ENCODE data around the gene DNAJC25.
"Not testable (repeated sequence)": the region's sequence is repeated elsewhere in the genome, so short reads cannot be mapped to it uniquely, and the experiment has no call there.

The DNAJC25 gene

DNA sequence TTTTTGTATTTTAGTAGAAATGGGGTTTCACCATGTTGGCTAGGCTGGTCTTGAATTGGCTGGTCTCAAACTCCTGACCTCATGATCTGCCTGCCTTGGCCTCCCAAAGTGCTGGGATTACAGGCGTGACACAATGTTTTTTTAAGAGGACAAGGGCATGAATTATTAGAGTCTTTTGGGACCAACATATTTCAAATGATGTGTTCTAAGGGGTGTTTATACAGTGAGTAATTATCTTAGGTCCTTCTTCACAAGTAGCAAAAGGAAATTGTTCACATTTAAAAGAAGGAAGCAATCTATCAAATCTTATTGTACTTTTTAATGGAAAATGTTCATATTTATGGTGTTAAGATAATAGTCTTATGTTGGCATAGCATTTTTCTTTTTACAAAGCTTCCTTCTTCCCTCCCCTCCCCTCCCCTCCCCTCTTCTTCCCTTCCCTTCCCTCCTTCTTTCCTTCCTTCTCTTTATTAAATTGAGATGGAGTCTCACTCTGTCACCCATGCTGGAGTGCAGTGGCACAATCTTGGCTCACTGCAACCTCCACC is 37.0 kb downstream of the DNAJC25 start:
- DNase-seq (ENCODE audit: low read depth): no peak

DNA sequence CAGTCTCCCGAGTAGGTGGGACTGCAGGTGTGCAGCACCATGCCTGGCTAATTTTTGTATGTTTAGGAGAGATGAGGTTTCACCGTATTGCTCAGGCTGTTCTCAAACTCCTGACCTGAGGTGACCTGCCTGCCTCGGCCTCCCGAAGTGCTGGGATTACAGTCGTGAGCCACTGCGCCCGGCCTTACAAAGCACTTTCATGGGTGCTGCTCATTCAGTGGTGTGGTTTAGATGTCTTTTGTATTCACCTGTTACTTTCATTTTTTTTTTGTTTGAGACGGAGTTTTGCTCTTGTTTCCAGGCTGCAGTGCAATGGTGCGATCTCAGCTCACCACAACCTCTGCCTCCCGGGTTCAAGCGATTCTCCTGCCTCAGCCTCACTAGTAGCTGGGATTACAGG is 37.5 kb downstream of the DNAJC25 start:
- DNase-seq (ENCODE audit: low read depth): not testable (repeated sequence)

- no peak for DNase-seq (ENCODE audit: low read depth)
These were observed 43.2 kb downstream of the DNAJC25 start for GRCh38 chr9:111674319-111674718.

- DNase-seq (ENCODE audit: low read depth): no peak
These were observed 45.0 kb downstream of the DNAJC25 start for GRCh38 chr9:111676116-111676515.

DNA sequence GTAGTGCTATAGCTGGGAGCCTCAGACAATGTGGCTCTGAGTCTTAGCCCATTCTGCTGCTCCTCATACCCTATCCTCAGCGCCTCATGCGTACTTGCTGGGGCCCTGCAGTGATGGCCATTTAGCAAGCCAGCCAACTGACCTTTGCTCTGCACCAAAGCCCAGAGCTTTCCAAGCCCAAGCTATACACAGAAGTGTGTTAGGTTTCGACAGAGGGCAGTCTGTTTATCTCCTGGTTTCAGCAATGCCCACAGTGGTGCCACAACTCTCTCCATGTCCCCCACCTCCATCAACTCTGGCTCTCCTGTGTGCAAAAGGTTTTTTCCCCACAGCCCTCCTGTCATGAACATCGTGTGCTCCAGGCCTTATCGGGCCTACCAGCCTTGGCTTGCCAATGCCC is 47.2 kb downstream of the DNAJC25 start:
- no peak for DNase-seq (ENCODE audit: low read depth)

DNA sequence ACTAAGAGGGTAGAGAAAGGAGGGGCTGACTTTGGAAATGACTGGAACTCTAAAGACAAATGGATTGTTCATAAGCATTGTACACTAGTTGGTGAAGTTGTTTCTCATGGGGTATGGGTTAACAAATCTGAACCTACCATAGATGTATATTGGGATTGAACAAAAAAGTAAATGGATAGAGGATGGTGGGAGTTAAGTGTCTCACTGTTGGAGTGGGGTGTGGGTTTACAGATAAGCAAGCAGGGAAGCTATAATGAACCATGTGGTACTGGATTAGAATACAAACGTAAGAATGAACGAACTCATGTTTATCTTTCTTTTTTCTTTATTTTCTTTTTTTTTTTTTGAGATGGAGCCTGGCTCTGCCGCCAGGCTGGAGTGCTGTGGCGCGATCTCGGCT is 48.1 kb downstream of the DNAJC25 start:
- no peak for DNase-seq (ENCODE audit: low read depth)

DNA sequence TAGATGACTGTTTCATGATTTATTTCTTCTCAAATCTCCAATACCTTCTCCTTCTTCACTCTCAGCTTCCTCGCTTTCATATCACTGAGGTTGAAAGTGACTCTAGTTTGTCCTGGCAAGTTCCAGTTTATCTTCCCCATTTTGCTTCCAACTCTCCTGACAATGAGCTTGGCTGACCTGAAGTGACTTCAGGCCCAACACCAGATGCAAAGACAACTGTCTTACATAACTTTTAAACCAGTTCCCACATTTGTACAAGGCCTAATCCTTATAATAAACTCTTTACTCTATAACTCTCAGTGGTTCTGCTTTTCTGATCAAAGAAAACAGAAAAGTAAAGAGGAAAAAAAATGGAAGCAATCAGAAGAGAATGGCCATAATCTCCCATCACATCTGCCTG is 52.3 kb downstream of the DNAJC25 start:
- DNase-seq (ENCODE audit: low read depth): no peak

DNA sequence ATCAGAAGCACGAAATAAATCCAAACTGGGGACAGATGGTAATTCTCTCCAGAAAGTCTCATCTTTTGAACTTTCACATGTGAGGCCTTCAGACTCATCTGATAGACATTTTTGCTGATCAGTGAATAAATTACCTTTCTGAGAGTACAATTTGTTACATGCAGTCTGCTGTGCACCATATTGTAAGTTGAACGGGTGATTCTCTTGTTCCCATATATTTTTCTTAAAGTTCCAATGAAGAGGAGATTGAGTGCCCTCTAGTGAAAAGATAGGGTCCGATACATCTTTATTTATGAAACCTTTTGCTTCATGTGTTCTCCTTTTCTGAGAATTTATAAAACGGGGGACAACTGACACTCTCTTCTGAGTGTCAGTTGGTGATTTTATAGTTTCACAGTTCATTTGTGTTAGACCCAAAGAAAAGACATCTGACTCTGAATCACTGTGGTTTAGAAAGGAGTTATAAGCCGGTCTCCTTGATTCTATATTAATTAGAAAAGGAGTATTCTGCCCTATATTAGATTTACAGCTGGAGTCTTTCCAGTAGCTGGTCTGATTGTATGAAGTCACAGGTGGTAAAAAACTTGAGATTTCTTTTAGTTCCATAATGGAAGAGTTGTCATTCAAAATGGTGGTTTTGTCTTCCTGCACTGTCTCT is 60.7 kb downstream of the DNAJC25 start:
- DNase-seq (ENCODE audit: low read depth): no peak

DNA sequence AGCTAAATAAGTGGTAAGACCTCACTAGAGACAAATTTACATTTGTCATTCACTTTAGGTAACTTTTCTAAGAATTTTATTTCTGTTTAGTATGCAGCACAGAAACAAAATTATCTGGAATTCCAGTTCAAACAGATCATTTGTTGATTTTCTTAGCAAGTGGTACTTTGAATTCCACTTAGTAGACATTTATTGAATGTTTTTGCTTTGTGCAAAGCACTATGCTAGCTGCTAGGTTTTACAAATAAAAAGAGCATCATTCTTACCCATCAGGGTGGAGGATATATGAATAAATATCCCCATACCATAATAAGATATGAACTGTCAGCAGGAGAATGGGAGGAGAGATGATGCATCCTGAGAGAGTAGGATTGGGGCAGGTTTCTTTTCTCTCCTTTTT is 65.7 kb downstream of the DNAJC25 start:
- no peak for DNase-seq (ENCODE audit: low read depth)

GRCh38 chr9:111700776-111701175 is 69.6 kb downstream of the DNAJC25 start:
- no peak for DNase-seq (ENCODE audit: low read depth)
